PFSK-1 (cell line): ENCODE data around the gene GPR153.
A peak's percentile ranks its signal among the peaks of the same experiment; 100 is the strongest.

Experiments
- POLR2AphosphoS5 ChIP-seq: IDR thresholded peaks from 2 replicates; pipeline ENCODE4 v1.6.1; 2012; ENCODE audit warnings: low read depth, mild to moderate bottlenecking, control low read depth, low read length, moderate library complexity
- REST ChIP-seq, 2 experiments: IDR thresholded peaks; 2 replicates each; pipeline versions ENCODE4 v1.6.1 to v1.8.0; 2011 to 2012; ENCODE audit warnings: low read depth in 2 of 2, low read length in 2 of 2, control low read depth in 1 of 2, inconsistent platforms in 1 of 2, mild to moderate bottlenecking in 1 of 2, moderate library complexity in 1 of 2; ENCODE audit not compliant: insufficient read depth in 1 of 2
- SIN3A ChIP-seq: IDR thresholded peaks from 2 replicates; pipeline ENCODE4 v1.6.1; 2012; ENCODE audit warnings: mild to moderate bottlenecking, low read length, moderate library complexity, borderline replicate concordance; ENCODE audit not compliant: insufficient read depth

GRCh38 chr1:6197746-6198427 lies 63.0 kb downstream of the GPR153 start:
- 0 out of 2 replicates have a peak, but pooled peaks have one; percentile 0 for TF ChIP-seq POLR2AphosphoS5
- TF ChIP-seq REST (IDR thresholded peaks at IDR 0.05; ENCODE audit: insufficient read depth in 1 of 2, low read depth in 2 of 2, low read length in 2 of 2), result no peak
- TF ChIP-seq SIN3A, result no peak
